NCI-H748 (cell line): Measurements from ENCODE around the gene IRF5.

Source experiments
- DNase-seq: peaks from one replicate; lab custom pipeline; 2025; ENCODE audit not compliant: unreplicated experiment; lab: John Stamatoyannopoulos, UW

Gene IRF5, protein sequence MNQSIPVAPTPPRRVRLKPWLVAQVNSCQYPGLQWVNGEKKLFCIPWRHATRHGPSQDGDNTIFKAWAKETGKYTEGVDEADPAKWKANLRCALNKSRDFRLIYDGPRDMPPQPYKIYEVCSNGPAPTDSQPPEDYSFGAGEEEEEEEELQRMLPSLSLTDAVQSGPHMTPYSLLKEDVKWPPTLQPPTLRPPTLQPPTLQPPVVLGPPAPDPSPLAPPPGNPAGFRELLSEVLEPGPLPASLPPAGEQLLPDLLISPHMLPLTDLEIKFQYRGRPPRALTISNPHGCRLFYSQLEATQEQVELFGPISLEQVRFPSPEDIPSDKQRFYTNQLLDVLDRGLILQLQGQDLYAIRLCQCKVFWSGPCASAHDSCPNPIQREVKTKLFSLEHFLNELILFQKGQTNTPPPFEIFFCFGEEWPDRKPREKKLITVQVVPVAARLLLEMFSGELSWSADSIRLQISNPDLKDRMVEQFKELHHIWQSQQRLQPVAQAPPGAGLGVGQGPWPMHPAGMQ

DNA sequence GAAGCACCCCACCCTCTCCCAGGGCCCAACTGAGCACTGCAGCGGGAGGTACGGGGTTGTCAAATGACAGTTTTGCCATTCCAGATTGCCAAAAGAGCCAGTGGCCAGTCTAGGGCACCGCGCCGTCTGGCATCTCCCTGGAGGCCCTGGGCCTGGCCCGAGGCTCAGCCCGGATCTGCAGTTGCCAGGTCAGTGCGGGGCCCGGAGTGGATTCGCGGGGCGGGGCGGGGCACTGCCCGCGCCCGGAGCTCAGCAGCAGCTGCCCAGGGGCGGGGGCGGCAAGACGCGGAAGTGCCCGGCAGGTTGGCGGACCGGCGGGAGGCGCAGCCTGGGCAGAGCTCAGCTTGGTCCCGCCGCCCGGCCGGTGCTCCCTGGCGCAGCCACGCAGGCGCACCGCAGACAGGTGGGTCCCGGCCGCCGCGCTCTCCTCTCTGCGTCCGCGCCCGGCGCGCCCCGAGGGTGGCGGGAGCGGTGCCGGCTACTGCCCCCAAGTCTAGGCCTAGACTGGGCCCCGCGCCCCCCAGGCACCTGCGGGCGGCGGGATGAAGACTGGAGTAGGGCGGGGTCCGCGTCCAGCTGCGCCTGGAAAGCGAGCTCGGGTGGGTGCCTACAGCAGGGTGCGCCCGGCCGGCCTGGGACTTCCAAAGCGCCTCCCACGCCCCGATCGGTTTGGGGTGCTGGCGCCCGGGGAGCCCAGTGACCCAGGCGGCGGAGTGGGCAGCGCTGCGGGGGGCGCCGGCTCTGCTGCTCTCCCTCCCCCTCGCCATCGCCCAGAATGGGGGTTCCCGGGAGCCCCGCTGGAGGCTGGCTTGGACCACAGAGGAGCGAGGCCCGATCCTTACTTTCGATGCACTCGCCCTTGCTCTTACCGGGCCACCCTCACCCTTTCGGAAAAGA, at the start of gene IRF5:
IRF5 (plus strand) TSS at position 281 of the 897 bp plus-strand sequence. CDS start 4,155 bp downstream, outside the sequence.
- DNase-seq = peak; percentile 71

DNA sequence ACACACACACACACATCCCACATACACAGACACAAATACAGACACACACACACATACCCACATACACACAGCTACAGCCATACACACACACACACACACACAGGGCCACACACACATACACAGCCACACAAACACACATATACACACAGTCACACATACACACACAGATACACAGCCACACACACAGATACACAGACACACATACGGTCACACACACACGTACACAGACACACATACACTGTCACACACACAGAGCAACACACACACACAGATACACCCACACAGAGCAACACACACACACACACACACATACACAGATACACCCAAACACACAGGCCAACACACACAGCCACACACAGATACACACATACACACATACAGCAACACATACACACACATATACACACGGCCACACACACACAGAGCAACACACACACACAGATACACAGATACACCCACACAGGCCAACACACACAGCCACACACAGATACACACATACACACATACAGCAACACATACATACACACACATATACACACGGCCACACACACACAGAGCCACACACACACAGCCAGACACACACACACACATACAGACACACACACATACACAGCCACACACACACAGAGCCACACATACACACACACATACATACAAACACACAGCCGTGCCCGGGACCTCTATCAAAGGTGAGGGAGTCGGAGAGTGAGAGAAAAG, 49.5 kb upstream of the IRF5 start:
- DNase-seq = no peak

DNA sequence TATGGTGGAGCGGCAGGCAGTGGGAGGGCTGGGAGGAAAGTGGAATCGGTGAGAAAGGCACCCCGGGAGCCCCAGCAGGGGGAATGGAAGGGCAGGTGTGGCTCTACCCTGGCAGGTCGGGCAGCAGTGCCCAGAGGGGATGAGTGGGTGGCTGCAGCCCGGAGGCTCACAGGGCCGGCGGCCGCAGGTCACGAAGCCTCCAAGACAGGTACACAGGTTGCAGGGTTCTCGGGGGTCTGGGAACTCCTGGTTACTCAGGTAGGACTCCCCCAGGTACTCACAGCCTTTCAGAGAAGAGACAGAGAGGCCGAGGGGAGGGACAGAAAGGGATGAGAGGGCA, 49.0 kb upstream of the IRF5 start:
- no peak for DNase-seq

DNA sequence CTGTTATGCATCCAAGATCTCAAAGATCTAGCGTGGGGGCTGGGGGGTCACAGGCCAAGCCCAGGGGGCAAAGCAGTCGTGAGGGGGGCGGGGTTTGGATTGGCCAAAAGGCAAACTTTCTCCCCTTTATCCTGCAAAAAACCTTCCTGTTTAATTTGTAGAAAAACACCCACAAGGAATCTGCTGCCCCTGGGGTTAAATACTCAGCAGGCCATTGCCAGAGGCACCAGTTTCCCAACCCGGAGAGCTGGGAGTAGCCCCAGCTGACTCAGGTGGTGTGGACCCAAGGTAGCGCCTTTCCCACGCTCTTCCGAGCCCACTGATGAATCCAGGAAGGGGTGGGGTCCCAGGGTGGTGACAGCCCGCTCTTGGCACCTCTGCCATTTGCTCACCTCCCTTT, 48.6 kb upstream of the IRF5 start:
- no peak for DNase-seq

DNA sequence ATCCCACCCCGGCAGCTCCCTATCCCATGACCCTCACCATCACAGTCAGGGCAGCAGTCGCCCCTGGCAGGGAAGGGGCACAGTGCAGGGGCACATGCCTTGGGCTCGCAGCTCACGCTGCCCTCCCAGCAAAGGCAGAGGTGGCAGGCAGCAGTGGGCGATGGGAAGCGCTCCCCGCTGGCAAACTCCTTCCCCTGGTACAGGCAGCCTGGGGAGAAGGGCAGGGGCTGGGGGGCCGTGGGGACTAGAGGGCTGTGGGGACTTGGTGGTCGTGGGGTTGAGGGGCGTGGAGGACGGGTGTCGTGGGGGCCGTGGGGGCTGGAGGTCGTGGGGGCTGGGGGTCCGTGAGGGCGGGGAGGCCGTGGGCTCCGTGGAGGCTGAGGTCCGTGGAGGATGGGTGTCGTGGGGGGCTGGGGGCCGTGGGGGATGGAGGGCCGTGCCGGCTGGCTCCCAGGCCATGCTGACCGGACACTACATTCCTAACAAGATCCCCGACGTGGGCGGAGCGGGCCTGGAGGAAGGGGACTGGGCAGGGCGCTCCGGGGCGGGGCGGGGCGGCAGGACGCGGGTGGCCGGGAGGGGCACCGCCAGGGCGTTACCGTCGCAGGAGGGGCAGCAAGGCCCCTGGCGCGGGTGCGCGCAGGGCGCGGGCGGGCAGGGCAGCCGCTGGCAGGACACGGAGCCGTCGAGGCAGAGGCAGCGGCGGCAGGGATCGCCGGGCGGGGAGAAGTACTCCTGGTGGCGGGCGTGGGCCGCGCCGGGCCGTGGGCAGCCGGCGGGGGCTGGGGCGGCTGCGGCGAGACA, 47.2 kb upstream of the IRF5 start:
- peak; percentile 58 for DNase-seq

DNA sequence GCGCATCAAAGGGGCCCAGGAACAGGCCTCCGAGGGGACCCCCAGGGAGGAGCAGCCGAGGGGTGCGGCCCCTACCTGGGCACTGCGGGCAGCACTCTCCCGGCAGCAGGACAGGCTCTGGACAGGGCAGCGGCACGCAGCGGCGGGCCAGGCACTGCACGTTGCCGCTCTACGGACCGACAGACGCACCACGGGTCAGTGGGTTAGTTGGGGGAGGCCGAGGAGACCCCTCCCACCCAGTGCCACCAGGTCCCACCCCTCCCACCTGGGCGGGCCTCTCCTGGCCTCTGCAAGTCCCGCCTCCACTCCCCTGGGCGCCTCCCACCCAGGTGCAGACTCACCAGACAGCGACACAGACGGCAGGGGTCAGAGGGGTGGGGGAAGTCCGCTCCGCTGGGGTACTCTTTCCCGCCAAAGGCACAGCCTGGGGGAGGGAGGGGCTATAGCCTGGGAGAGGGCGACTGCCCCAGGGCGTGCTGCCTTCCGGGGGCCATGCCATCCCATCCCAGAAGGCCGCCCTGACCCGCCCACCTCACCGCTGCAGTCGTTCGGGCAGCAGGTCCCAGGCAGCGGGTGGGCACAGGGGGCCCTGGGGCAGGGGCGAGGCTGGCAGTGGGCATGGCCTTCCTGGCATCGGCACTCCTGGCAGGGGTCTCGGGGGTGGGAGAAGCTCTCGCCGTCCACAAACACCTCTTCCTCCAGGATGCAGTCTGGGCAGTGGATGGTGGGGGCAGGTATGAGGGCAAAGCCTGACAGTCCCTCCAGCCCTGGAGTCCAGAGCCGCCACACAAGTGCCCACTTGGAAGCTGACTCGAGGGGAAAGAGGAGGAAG, 46.4 kb upstream of the IRF5 start:
- peak; percentile 65 for DNase-seq

DNA sequence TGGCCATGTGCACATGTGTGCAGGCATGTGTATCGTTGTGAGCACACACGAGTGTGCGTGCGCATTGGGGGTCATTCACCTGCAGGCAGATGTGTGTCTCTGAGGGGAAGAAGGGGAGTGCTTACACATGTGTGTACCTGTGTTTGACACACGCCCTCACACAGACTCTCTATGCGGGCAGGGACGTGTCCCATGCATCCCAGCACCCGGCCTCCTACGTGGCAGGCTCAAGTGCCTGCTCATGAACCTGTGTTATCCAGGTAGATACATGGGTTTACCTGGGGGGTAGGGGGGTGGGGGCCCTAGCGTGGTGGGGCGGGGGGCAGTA, 45.8 kb upstream of the IRF5 start:
- DNase-seq = no peak

DNA sequence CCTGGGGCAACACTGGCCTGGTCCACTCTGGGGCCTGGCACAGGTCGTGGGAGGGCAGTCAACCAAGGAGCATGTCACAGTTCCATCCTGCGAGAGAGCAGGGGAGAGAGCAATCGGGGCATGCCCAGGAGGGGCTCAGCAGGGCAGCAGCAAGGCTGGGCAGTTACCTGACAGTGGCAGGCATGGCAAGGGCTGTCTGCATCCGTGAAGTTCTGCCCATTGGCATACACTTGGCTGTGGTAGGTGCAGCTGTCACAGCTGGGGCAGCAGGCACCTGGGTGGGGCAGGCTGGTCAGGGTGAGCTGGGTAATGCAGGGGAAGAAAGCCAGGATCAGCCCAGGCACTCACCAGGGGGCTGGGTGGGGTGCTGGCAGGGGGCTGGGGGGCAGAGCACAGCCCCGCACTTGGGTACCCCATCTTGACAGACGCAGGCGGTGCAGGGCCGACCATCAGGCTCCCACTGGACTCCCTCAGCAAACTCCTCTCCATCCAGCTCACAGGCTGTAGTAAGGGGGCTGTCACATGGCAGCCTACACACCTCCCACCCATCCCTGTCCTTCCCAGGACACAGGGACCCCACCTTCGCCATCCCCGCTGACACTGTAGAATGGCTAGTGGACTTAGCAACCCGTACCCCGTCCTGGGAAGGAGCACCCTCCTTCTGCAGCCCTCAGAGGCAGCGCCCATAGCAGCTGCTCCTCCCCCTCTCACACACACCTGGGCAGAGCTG, 45.0 kb upstream of the IRF5 start:
- no peak for DNase-seq

DNA sequence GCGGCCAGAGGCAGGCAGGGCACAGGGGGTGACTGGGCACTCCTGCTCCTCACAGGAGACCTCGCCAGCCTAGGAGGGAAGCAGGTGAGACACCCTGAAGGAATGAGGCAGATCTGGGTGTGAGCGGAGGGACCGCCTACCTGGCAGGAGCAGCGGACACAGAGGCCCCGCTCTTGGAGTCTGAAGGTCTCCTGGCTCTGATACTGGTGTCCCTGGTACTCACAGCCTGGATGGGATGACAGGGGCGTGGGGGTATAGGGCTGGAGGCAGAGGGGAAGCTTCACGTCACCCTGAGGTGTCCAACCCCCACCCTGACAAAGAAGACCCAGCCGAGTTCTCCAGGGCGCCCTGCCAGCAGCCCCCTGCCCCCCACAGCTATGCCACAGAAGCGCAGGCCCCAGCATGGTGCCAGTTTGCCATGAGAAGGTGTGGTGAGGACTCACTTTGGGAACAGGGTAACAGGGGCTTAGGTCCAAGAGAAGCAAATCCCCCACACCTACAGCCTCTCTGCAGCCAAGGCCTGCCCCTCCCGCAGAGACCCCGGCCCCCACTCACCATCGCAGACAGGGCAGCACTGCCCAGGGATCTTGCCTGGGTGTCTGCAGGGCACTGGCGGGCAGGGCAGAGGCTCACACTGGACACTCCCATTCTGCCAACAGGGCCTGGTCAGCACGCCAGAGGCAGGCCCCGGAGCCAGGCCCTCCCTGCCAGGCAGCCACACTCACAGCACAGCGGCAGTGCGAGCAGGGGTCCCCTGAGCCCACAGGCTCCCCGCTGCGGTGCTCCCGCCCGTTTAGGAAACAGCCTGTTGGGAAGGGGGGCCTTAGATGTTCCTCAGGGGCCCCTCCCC, 44.3 kb upstream of the IRF5 start:
- DNase-seq = no peak

DNA sequence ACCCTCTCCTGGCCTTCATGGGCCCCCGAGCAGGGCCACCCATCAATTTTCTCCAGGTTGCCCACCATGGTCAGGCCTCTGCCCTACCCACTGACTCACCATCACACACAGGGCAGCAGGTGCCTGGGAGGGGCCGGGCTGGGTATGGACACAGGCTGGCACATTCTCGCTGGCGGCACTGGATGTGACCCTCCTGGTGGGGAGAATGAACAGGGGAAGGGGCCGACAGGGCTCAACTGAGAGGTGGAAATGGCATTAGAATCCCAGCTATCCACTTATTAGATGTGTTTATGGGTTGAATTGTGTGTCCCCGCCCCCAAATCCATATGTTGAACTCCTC, 43.7 kb upstream of the IRF5 start:
- DNase-seq = no peak

DNA sequence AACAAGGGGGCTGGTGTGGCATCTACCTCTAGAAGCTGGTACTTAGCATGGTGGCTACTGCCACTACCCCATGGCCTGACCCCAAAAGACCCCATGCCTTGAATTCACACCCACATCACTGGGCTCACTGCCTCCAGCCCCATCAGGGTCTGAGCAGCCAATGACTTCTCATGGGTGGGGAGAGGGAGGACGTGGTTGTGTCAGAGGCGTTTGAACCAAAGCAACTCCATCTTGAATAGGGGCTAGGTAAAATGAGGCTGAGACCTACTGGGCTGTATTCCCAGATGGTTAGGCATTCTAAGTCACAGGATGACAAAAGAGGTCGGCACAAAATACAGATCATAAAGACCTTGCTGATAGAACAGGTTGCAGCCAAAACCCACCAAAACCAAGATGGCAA, 42.4 kb upstream of the IRF5 start:
- no peak for DNase-seq

DNA sequence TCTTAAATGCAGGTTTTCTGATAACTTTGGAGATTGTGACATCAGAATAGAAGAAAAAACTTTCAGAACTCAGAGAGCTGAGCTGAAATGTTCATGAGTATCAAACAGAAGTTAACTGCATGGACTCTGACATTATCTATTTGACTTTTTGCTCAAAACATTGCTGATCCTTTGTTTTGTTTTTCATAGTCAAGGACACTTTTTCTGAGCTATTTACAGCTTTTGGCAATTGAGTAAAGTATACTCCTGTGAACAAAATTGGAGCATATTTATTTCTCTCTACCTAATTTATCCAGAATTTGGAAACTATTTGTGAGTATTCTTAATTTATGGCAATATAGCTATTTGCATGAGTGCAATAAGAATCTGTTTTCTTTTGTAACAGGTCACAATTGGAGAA, 38.3 kb upstream of the IRF5 start:
- DNase-seq = no peak

DNA sequence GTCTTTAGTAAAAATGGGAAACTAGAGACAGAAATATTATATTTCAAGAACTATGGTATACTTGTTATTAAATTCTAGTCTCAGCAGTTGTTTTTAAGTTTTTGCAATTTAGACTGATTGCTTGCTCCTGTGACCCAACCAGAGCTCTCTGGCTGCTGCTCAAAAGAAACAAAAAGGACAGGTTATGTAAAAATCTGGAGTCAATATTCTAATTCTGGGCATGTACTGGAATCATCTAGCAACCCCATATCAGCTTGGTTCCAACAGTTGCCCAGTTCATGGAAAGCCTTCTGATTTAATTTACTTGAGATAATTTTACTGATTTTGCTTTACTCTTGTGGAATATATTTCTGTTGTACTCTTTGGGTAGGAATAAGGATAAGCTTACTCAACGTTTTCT, 37.5 kb upstream of the IRF5 start:
- DNase-seq = no peak

DNA sequence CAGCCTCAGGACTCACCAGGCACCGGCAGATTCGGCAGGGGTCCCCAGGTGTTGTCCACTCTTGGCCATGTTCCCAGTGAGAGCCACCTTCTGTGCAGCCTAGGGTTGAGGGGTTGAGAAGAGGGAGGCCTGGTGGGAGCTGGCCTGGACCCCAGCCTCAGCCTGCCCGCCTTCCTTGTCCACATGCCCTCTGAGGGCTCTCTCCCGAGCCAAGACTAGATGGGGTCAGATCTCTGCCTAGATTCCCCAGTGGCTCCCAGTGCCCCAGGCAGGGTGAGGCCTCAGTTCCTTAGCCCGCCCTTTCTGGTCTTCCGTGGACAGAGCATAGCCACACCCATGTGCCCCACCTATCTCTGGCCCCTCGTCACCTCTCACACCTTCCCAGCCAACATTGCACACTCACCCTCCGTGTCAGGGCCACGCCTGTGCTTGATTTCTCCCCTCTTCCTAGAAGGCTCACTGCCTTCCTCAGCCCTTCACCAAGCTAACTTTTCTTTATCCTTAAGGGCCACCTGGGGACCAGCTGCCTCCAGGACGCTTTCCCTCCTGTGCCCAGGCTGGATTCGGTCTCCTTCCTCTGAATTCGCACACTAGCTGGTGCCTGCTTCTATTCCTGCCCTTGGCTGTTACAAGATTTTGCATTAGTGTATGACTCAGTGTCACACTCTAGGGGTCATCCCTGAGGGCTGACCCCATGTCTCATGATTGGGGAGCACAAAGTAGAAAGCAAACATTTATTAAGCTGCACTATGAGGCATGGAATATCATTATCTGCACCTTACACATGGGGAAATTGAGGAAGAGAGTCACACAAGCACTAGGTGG, 34.8 kb upstream of the IRF5 start:
- no peak for DNase-seq

DNA sequence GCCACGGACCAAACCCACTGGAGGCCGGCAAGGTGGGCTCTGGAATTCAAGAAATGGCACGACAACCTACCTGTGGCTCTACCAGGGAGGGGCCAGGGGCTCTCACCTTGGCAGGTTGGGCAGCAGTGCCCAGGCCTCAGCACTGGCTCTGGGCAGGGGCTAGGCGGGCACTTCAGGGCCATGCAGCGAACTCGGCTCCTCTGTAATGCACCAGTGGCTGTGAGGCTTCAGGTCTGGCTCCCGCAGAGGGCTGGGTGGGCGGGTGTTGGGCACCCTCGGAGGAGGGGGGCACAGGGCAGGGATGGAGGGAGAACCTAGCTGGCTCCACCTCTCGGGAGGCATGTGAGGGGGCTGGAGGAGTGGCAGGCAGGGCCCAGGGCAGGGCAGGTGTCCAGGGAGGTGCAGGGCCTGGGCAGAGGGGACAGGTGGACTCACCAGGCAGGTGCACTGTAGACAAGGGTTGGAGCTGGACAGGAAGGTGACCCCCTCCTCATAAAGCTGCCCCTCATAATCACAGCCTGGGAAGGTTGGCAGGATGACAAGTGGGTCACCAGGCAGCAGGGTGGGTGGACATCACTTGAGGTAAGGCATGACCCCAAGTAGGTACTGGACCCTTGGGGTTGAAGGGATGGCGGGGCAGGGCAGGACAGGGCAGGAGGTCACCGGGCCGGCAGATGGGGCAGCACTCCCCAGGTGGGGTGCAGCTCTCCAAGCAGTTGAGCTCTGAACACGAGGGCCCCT, 33.9 kb upstream of the IRF5 start:
- no peak for DNase-seq

DNA sequence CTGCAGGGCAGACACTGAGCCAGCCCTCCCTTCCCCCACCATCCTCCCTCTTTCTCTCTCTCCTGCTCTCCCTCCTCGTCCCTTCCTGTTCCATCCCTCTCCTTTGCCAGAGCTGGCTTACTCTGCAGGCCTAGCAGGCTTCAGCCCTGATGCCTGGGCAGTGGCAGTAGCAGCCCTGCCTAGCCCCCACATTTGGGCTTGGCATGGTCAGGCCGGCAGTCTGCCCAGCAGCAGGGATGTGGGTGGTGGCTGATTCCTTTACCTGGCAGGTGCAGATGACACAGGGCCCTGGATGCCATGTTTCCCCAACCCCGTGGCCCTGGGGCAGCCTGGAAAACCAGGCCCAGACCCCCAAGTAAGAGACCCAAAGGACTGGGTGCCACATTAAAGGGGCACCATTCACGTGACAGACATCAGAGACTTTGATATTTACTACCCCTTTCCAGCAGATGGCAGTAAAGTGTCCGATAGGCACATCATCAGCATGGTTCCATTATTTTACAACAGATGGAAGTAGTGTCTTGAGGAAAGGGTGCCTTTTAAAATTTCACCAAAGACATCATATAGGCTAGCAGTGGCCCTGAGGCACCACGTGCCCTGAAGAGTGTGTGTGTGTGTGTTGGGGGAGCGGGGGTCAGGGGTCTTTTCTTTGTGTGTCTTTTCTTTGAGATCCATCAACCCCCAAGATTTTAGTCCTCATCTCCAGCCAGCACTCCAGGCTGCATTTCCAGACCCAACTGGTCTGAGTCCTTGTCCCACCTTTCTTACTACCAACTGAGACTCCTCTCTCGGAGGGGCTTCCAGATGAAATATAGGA, 33.1 kb upstream of the IRF5 start:
- DNase-seq = peak; percentile 66
